A549 (cell line): ENCODE data around the gene NCOR2. TPM values are rescaled to one million over a fixed set of nuclear protein-coding genes. Genes with fewer than 3 reads are reported as not detected.
A peak's percentile ranks its signal among the peaks of the same experiment; 100 is the strongest.

ENCODE experiments used
- ATAC-seq, 2 experiments: fragments of 200-7000 bp in 1 of 2; fragments of >200 bp in 1 of 2; cut with Nextera tagmentation in 1 of 2; cut with Tn5 transposase in 1 of 2; 3 replicates each; pipeline versions ENCODE4 v1.8.0 to v1.9.1; 2018 to 2020; ENCODE audit warnings: mild to moderate bottlenecking in 1 of 2, moderate library complexity in 1 of 2
- CTCF ChIA-PET: fragments of 300-600 bp; sonication (Branson Sonifier 250); formaldehyde crosslinking; extraction: SDS; loops from one replicate; lab custom pipeline; 2021; ENCODE audit warnings: antibody characterized with exemption, inconsistent platforms; lab: Yijun Ruan, JAX
- POLR2A ChIA-PET: fragments of 350-600 bp; formaldehyde crosslinking; extraction: SDS; loops from one replicate; lab custom pipeline; 2021; ENCODE audit warnings: antibody characterized with exemption, inconsistent platforms; lab: Yijun Ruan, JAX
- DNase-seq, 2 experiments: peaks; one replicate each; pipeline versions ENCODE4 v3.0.0 to v3.0.0-alpha.2; 2011 to 2016; ENCODE audit warnings: low read depth in 1 of 2, low spot score in 1 of 2
- FAIRE-seq: peaks from 2 replicates; lab custom pipeline; 2011; peaks lifted over from hg19 to GRCh38; lab: Jason Lieb, UNC
- H3K27ac ChIP-seq, 2 experiments: fragments of >200 bp; sonication (Bioruptor Twin); formaldehyde crosslinking; 3 replicates each; pipeline ENCODE4 v1.5.1; 2016 to 2017
- H3K4me1 ChIP-seq: fragments of >200 bp; sonication (Bioruptor Twin); formaldehyde crosslinking; 3 replicates; pipeline ENCODE4 v1.6.1; 2016
- H3K4me2 ChIP-seq: fragments of >200 bp; sonication (Bioruptor Twin); formaldehyde crosslinking; 3 replicates; pipeline ENCODE4 v1.6.1; 2016
- H3K4me3 ChIP-seq: fragments of >200 bp; sonication (Bioruptor Twin); formaldehyde crosslinking; 3 replicates; pipeline ENCODE4 v1.5.1; 2016
- H3K9me3 ChIP-seq: fragments of >200 bp; sonication (Bioruptor Twin); formaldehyde crosslinking; 3 replicates; pipeline ENCODE4 v1.6.1; 2016
- BCL3 ChIP-seq: fragments of >200 bp; sonication (Bioruptor Twin); formaldehyde crosslinking; IDR thresholded peaks from 3 replicates; pipeline ENCODE4 v1.6.1; 2016
- CBX8 ChIP-seq: fragments of 200-600 bp; sonication (generic); IDR thresholded peaks from 2 replicates; pipeline ENCODE4 v1.6.1; 2016
- CHD2 ChIP-seq: fragments of 150-350 bp; IDR thresholded peaks from 2 replicates; pipeline ENCODE4 v1.6.1; 2014; ENCODE audit warnings: low read length; ENCODE audit not compliant: partially characterized antibody
- E2F6 ChIP-seq: IDR thresholded peaks from 2 replicates; pipeline ENCODE4 v1.6.1; 2012; ENCODE audit warnings: low read depth, borderline replicate concordance
- EHMT2 ChIP-seq: fragments of 200-600 bp; sonication (generic); IDR thresholded peaks from 2 replicates; pipeline ENCODE4 v1.6.1; 2016; ENCODE audit warnings: antibody characterized with exemption, low read depth, mild to moderate bottlenecking, moderate library complexity
- FOSL2 ChIP-seq, 2 experiments: fragments of 450-650 bp in 1 of 2; fragments of >200 bp in 1 of 2; sonication (Bioruptor Twin) in 1 of 2; formaldehyde crosslinking; IDR thresholded peaks; 2 replicates each; pipeline versions ENCODE4 v1.5.0 to v1.6.1; 2016 to 2020; ENCODE audit warnings: mild to moderate bottlenecking in 1 of 2, moderate library complexity in 1 of 2
- HDAC2 ChIP-seq: fragments of 200-600 bp; sonication (generic); IDR thresholded peaks from 2 replicates; pipeline ENCODE4 v1.6.1; 2016
- HOXA7 ChIP-seq: fragments of 250-450 bp; sonication (Bioruptor Pico); IDR thresholded peaks from 2 replicates; pipeline ENCODE4 v1.5.0; 2020; ENCODE audit warnings: mild to moderate bottlenecking, moderate library complexity
- HOXB13 ChIP-seq: fragments of 250-450 bp; sonication (Bioruptor Pico); IDR thresholded peaks from 2 replicates; pipeline ENCODE4 v1.5.0; 2020; ENCODE audit warnings: low read depth, mild to moderate bottlenecking, moderate library complexity
- HOXB5 ChIP-seq: fragments of 250-450 bp; sonication (Bioruptor Pico); IDR thresholded peaks from 2 replicates; pipeline ENCODE4 v1.5.0; 2020; ENCODE audit warnings: mild to moderate bottlenecking, moderate library complexity
- KDM1A ChIP-seq: fragments of 200-600 bp; sonication (generic); IDR thresholded peaks from 2 replicates; pipeline ENCODE4 v1.6.1; 2016; ENCODE audit warnings: low read depth, mild to moderate bottlenecking
- MAFK ChIP-seq: fragments of 450-650 bp; IDR thresholded peaks from 2 replicates; pipeline ENCODE4 v1.6.1; 2014; ENCODE audit not compliant: partially characterized antibody
- MYC ChIP-seq: IDR thresholded peaks from 2 replicates; pipeline ENCODE4 v1.6.1; 2012; ENCODE audit warnings: mild to moderate bottlenecking, inconsistent platforms, low read length, improper control_type of control experiment, borderline replicate concordance
- RARB ChIP-seq: fragments of 250-450 bp; sonication (Bioruptor Pico); IDR thresholded peaks from 2 replicates; pipeline ENCODE4 v1.8.0; 2021; ENCODE audit warnings: mild to moderate bottlenecking, moderate library complexity
- SMC3 ChIP-seq: fragments of >200 bp; sonication (Bioruptor Twin); formaldehyde crosslinking; IDR thresholded peaks from 3 replicates; pipeline ENCODE4 v1.6.1; 2018; ENCODE audit warnings: inconsistent platforms
- SREBF2 ChIP-seq: fragments of 450-650 bp; IDR thresholded peaks from 2 replicates; pipeline ENCODE4 v1.6.1; 2014; ENCODE audit warnings: mild to moderate bottlenecking, moderate library complexity
- TP53 ChIP-seq: fragments of 250-450 bp; sonication (Bioruptor Pico); IDR thresholded peaks from 2 replicates; pipeline ENCODE4 v1.5.0; 2021; ENCODE audit warnings: mild to moderate bottlenecking, moderate library complexity
- ZFP36 ChIP-seq: fragments of 450-650 bp; IDR thresholded peaks from 2 replicates; pipeline ENCODE4 v1.6.1; 2014; ENCODE audit warnings: borderline replicate concordance; ENCODE audit not compliant: partially characterized antibody
- ZNF302 ChIP-seq: fragments of 250-450 bp; sonication (Bioruptor Pico); IDR thresholded peaks from 2 replicates; pipeline ENCODE4 v1.9.0; 2021; ENCODE audit warnings: inconsistent platforms, mild to moderate bottlenecking, moderate library complexity
- WGBS: methylation state at CpG from one replicate; pipeline ENCODE4 v1.1.6; 2017; ENCODE audit errors: missing lambda C conversion rate; 5-methylcytosine and 5-hydroxymethylcytosine counted together
- polyA plus RNA-seq, 4 experiments: library from polyadenylated mRNA; depleted of rRNA in 3 of 4; stranded (reverse); fragments of >200 nt; fragmentation: RNase III in 1 of 4; extraction: RNeasy Plus Mini Kit Qiagen cat#74134 plus additional on column Dnase treatment in 1 of 4; gene quantifications; 2 replicates in 3 of 4; 3 replicates in 1 of 4; pipeline ENCODE4 v1.2.3, GENCODE V29; 2011 to 2017
- TF ChIP-seq, protein P1 (sequence below): fragments of >200 bp; sonication (Bioruptor Twin); formaldehyde crosslinking; IDR thresholded peaks from 3 replicates; pipeline ENCODE4 v1.5.1; 2016
- TF ChIP-seq, protein P2 (sequence below): fragments of 250-450 bp; sonication (Bioruptor Pico); IDR thresholded peaks from 2 replicates; pipeline ENCODE4 v1.5.0; 2021; ENCODE audit warnings: mild to moderate bottlenecking, moderate library complexity, borderline replicate concordance

NCOR2 gene
- polyA plus RNA-seq, 2 of the 4 experiments (the other 2 are of a cell fraction), result 14.1 to 151 TPM

- Histone ChIP-seq H3K9me3 (no peaks in the 10 kb centered on the region), H3K27ac (no peak overlapping the region), H3K4me1 (peaks cover 7% of the 10 kb centered on the region), H3K4me2 (no peak overlapping the region), H3K4me3 (no peak overlapping the region)
- FAIRE-seq, result no peak
- ChIA-PET CTCF (interaction anchor here (0.6 to 1.6 kb wide), 4 partner anchors 11 to 212 kb away, joined by 3 to 4 read pairs (median 4); no protein-coding TSS in a partner anchor), POLR2A (no interaction called here)
- 90% methylated on average over 25 of the region's 28 CpGs for WGBS
- no peak for ATAC-seq
- no peak for DNase-seq
- TF ChIP-seq KDM1A, result no peak
- TF ChIP-seq, protein P1, sequence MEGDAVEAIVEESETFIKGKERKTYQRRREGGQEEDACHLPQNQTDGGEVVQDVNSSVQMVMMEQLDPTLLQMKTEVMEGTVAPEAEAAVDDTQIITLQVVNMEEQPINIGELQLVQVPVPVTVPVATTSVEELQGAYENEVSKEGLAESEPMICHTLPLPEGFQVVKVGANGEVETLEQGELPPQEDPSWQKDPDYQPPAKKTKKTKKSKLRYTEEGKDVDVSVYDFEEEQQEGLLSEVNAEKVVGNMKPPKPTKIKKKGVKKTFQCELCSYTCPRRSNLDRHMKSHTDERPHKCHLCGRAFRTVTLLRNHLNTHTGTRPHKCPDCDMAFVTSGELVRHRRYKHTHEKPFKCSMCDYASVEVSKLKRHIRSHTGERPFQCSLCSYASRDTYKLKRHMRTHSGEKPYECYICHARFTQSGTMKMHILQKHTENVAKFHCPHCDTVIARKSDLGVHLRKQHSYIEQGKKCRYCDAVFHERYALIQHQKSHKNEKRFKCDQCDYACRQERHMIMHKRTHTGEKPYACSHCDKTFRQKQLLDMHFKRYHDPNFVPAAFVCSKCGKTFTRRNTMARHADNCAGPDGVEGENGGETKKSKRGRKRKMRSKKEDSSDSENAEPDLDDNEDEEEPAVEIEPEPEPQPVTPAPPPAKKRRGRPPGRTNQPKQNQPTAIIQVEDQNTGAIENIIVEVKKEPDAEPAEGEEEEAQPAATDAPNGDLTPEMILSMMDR, result no peak
- no peak for TF ChIP-seq HOXB5
- TF ChIP-seq HOXB13 (CRISPR knock-in tag), result no peak
- TF ChIP-seq HOXA7, result no peak
- no peak for TF ChIP-seq HDAC2
- no peak for TF ChIP-seq ZFP36
- no peak for TF ChIP-seq TP53
- no peak for TF ChIP-seq FOSL2 (IDR thresholded peaks at IDR 0.05)
- no peak for TF ChIP-seq FOSL2 (CRISPR knock-in tag; IDR thresholded peaks at IDR 0.05)
- TF ChIP-seq BCL3, result no peak
- TF ChIP-seq RARB (CRISPR knock-in tag), result no peak
- TF ChIP-seq MAFK, result no peak
- no peak for TF ChIP-seq CHD2
- TF ChIP-seq ZNF302 (CRISPR knock-in tag), result no peak
- TF ChIP-seq, protein P2, sequence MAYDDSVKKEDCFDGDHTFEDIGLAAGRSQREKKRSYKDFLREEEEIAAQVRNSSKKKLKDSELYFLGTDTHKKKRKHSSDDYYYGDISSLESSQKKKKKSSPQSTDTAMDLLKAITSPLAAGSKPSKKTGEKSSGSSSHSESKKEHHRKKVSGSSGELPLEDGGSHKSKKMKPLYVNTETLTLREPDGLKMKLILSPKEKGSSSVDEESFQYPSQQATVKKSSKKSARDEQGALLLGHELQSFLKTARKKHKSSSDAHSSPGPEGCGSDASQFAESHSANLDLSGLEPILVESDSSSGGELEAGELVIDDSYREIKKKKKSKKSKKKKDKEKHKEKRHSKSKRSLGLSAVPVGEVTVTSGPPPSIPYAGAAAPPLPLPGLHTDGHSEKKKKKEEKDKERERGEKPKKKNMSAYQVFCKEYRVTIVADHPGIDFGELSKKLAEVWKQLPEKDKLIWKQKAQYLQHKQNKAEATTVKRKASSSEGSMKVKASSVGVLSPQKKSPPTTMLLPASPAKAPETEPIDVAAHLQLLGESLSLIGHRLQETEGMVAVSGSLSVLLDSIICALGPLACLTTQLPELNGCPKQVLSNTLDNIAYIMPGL (CRISPR knock-in tag), result no peak
- no peak for TF ChIP-seq EHMT2
- no peak for TF ChIP-seq SMC3
- no peak for TF ChIP-seq CBX8
- TF ChIP-seq SREBF2, result no peak
- no peak for TF ChIP-seq E2F6
Measured at GRCh38 chr12:124555168-124556073, 12.0 kb downstream of the NCOR2 start.

DNA sequence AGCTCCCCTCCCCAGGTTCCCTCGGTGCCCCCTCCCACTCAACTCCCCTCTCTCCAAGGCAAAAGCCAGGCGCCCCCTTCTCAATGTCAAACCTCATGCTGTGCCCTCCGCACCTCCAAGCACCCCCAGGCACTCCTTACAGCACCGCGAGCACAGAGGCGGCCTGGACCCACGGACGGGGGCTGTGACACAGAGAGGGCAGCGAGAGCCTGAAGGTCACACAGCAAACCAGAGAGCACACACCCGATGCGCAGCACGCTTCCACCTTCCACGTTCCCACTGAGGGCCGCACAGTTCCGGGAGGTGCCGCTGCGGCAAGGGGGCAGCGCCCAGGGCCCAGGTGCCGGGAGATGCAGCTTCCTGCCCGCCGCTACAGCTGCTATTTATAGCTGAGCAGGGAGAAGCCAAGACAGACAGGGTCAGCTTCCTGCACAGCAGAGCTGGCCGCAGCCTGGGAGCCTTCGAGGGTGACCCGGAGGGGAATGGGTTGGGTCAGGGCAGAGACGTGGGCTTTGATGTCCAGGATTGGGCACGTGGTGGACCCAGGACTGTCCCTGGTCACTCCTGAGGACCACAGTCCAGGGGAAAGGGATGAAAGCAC lies 12.9 kb downstream of the NCOR2 start:
- Histone ChIP-seq H3K9me3 (no peaks in the 10 kb centered on the region), H3K4me2 (no peak overlapping the region), H3K27ac (no peak overlapping the region), H3K4me1 (peaks cover 14% of the 10 kb centered on the region), H3K4me3 (no peak overlapping the region)
- DNase-seq (no peak), ATAC-seq (no peak), FAIRE-seq (no peak)
- peak; percentile 45 for TF ChIP-seq ZFP36
- TF ChIP-seq MYC, result no peak
- WGBS, result 88% methylated on average over 26 of the region's 26 CpGs
- ChIA-PET POLR2A (no interaction called here), CTCF (interaction anchor here (0.6 to 2.0 kb wide), 6 partner anchors 8 to 213 kb away, joined by 3 to 4 read pairs (median 4); no protein-coding TSS in a partner anchor)
